Smooth muscle cell (in vitro differentiated cells): ENCODE data around the gene IKZF5. TPM values are rescaled to one million over a fixed set of nuclear protein-coding genes. Genes with fewer than 3 reads are reported as not detected.

Source experiments
- DNase-seq: peaks from one replicate; lab custom pipeline; 2025; ENCODE audit not compliant: unreplicated experiment; lab: John Stamatoyannopoulos, UW
- H2AFZ ChIP-seq: fragments of 200-600 bp; sonication (generic); 2 replicates; pipeline ENCODE4 v1.6.0; 2016; ENCODE audit warnings: antibody characterized with exemption, low read depth, mild to moderate bottlenecking
- H3F3A ChIP-seq: fragments of 200-600 bp; sonication (generic); 2 replicates; pipeline ENCODE4 v1.6.0; 2017; ENCODE audit warnings: antibody characterized with exemption, low read depth
- H3K27ac ChIP-seq: fragments of 200-600 bp; sonication (generic); 2 replicates; pipeline ENCODE4 v1.5.1; 2016; ENCODE audit warnings: low read depth, mild to moderate bottlenecking
- H3K27me3 ChIP-seq: fragments of 200-600 bp; sonication (generic); 2 replicates; pipeline ENCODE4 v1.6.1; 2016; ENCODE audit warnings: low read depth, mild to moderate bottlenecking
- H3K36me3 ChIP-seq: fragments of 200-600 bp; sonication (generic); 2 replicates; pipeline ENCODE4 v1.5.1; 2016; ENCODE audit warnings: low read depth
- H3K4me1 ChIP-seq: fragments of 200-600 bp; sonication (generic); 2 replicates; pipeline ENCODE4 v1.5.1; 2016; ENCODE audit warnings: low read depth
- H3K4me2 ChIP-seq: fragments of 200-600 bp; sonication (generic); 2 replicates; pipeline ENCODE4 v1.6.0; 2016; ENCODE audit warnings: mild to moderate bottlenecking
- H3K4me3 ChIP-seq: fragments of 200-600 bp; sonication (generic); 2 replicates; pipeline ENCODE4 v1.5.1; 2016; ENCODE audit warnings: mild to moderate bottlenecking
- H3K79me2 ChIP-seq: fragments of 200-600 bp; sonication (generic); 2 replicates; pipeline ENCODE4 v1.6.0; 2016; ENCODE audit warnings: low read depth, mild to moderate bottlenecking
- H3K9ac ChIP-seq: fragments of 200-600 bp; sonication (generic); 2 replicates; pipeline ENCODE4 v1.6.0; 2016; ENCODE audit warnings: low read depth
- H3K9me3 ChIP-seq: fragments of 200-600 bp; sonication (generic); replicated peaks from 2 replicates; pipeline ENCODE4 v1.5.1; 2016; ENCODE audit warnings: low read depth
- H4K20me1 ChIP-seq: fragments of 200-600 bp; sonication (generic); 2 replicates; pipeline ENCODE4 v1.6.0; 2016; ENCODE audit warnings: low read depth
- WGBS: methylation state at CpG from one replicate; pipeline ENCODE4 v1.1.7; 2016; ENCODE audit warnings: low lambda C conversion rate; 5-methylcytosine and 5-hydroxymethylcytosine counted together
- polyA plus RNA-seq: library from polyadenylated mRNA; unstranded; fragments of >200 nt; fragmentation: Nextera tagmentation; extraction: Ambion mirVana; gene quantifications from 2 replicates; pipeline ENCODE4 v1.2.1, GENCODE V29; 2016
- total RNA-seq: library from RNA; depleted of rRNA; stranded (reverse); fragments of >200 nt; gene quantifications from 2 replicates; pipeline ENCODE4 v1.2.3, GENCODE V29; 2014
- TF ChIP-seq, protein P1 (sequence below): fragments of 200-600 bp; sonication (generic); IDR thresholded peaks from 2 replicates; pipeline ENCODE4 v1.5.1; 2017; ENCODE audit warnings: borderline replicate concordance, mild to moderate bottlenecking, antibody characterized with exemption; ENCODE audit not compliant: insufficient read depth, poor library complexity, severe bottlenecking

IKZF5 gene
- total and polyA plus RNA-seq, 2 experiments from 2014 or later, result 5.6 to 6.6 TPM

DNA sequence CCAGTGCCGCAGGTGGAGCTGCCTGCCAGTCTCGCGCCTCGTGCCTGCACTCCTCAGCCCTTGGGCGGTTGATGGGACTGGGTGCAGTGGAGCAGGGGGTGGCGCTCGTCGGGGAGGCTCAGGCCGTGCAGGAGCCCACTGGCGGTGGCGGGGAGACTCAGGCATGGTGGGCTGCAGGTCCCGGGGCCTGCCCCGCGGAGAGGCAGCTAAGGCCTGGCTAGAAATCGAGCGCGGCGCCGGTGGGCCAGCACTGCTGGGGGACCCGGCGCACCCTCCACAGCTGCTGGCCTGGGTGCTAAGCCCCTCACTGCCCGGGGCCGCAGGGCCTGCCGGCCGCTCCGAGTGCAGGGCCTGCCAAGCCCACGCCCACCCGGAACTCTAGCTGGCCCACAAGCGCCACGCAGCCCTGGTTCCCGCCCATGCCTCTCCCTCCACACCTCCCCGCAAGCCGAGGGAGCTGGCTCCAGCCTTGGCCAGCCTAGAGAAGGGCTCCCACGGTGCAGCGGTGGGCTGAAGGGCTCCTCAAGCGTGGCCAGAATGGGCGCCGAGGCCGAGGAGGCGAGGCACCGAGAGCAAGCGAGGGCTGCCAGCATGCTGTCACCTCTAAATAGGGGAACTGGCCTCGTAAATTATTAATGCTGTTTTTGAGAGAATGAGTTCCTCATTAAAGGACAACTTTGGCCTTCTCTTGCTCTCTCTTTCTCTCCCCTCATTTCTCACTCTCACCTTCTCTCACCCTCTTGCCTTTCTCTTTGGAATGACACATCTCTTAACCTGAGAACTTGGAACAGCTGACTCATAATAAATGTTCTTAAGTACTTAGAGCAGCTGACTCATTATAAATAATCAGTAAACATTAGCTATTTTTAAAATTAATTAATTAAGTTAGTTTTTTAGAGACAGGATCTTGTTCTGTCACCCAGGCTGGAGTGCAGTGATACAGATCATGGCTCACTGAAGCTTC is 5.1 kb upstream of the IKZF5 start:
- DNase-seq, result no peak
- no peak overlapping the region for H3K4me2 ChIP-seq
- no peaks in the 10 kb centered on the region for H3K27me3 ChIP-seq
- no peak overlapping the region for H3K9ac ChIP-seq
- no peak overlapping the region for H3K27ac ChIP-seq
- no peaks in the 10 kb centered on the region for H3K36me3 ChIP-seq
- WGBS, result 98% methylated on average over 41 of the region's 43 CpGs
- H2AFZ ChIP-seq, result no peak overlapping the region
- no peaks in the 10 kb centered on the region for H4K20me1 ChIP-seq
- TF ChIP-seq, protein P1, sequence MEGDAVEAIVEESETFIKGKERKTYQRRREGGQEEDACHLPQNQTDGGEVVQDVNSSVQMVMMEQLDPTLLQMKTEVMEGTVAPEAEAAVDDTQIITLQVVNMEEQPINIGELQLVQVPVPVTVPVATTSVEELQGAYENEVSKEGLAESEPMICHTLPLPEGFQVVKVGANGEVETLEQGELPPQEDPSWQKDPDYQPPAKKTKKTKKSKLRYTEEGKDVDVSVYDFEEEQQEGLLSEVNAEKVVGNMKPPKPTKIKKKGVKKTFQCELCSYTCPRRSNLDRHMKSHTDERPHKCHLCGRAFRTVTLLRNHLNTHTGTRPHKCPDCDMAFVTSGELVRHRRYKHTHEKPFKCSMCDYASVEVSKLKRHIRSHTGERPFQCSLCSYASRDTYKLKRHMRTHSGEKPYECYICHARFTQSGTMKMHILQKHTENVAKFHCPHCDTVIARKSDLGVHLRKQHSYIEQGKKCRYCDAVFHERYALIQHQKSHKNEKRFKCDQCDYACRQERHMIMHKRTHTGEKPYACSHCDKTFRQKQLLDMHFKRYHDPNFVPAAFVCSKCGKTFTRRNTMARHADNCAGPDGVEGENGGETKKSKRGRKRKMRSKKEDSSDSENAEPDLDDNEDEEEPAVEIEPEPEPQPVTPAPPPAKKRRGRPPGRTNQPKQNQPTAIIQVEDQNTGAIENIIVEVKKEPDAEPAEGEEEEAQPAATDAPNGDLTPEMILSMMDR, result no peak
- no peaks in the 10 kb centered on the region for H3K9me3 ChIP-seq
- H3K79me2 ChIP-seq, result no peaks in the 10 kb centered on the region
- H3K4me1 ChIP-seq, result no peaks in the 10 kb centered on the region
- no peaks in the 10 kb centered on the region for H3F3A ChIP-seq
- no peak overlapping the region for H3K4me3 ChIP-seq

DNA sequence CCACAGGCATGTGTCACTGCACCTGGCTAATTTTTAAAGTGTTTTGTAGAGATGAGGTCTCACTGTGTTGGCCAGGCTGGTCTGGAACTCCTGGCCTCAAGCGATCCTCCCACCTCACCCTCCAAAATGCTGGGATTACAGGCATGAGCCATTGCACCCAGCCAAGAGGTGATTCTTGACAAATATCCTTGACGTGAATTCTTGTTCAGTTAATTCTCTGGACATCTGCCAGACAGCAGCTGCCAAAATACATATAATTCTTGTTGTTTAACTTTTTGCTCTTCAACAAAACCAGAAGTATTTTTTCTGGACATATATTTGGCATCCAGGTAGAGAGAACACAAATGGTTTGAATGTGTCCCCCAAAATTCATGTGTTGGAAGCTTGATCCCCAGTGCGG is 3.4 kb upstream of the IKZF5 start:
- peaks cover 8% of the 10 kb centered on the region for H3K4me1 ChIP-seq
- H3K27me3 ChIP-seq, result no peaks in the 10 kb centered on the region
- peaks cover 14% of the 10 kb centered on the region for H3K79me2 ChIP-seq
- H3K9ac ChIP-seq, result no peak overlapping the region
- H3K4me3 ChIP-seq, result no peak overlapping the region
- no peaks in the 10 kb centered on the region for H3K9me3 ChIP-seq
- 95% methylated on average over 3 of the region's 3 CpGs for WGBS
- H3K36me3 ChIP-seq, result no peaks in the 10 kb centered on the region
- no peak overlapping the region for H3K4me2 ChIP-seq
- no peaks in the 10 kb centered on the region for H3F3A ChIP-seq
- DNase-seq, result no peak
- H2AFZ ChIP-seq, result no peak overlapping the region
- H4K20me1 ChIP-seq, result peaks cover 5% of the 10 kb centered on the region
- no peak overlapping the region for H3K27ac ChIP-seq
- TF ChIP-seq, protein P1, result no peak

DNA sequence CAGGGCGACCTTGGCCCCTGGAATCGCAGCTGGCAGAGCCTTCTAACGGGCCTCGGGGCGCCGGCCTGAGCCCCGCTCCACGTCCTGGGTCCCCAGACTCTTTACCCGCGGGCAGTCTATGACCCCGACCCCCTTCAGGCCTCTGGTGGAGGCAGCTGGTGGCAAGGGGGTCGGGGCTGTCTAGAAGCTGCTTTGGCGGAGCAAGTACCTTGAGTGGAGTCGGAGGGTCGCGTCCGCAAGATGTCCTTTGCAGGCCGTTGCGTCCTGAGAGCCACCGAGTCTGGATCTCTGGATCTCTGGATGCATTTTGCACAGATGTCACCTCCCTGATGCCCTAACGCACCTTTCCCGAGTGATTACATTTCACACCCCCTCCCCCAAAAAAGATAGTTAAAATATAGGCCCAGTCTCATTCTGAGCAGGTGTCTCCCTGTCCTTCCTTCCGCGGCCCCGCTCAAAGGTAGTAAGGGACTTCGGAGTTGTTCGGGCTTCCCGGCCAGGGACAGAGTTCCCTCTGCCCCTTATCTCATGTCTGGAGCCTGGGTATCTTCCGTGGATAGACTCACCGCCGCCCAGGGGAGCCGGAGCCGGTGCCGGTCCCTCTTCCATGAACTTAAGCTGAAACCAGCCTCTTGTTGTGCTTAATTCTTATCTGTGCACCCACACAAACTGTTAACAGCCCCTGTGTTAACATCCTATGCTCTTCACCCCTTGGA is 668 bp upstream of the IKZF5 start:
- Histone ChIP-seq H3K9ac (peak overlapping the region; percentile 55), H3K36me3 (no peaks in the 10 kb centered on the region), H3K4me3 (peak overlapping the region; percentile 92), H4K20me1 (peaks cover 32% of the 10 kb centered on the region), H3K4me2 (peak overlapping the region; percentile 95), H3K4me1 (peaks cover 8% of the 10 kb centered on the region), H3F3A (no peaks in the 10 kb centered on the region), H3K9me3 (no peaks in the 10 kb centered on the region), H3K79me2 (peaks cover 41% of the 10 kb centered on the region), H3K27ac (no peak overlapping the region), H2AFZ (peak overlapping the region; percentile 95), H3K27me3 (no peaks in the 10 kb centered on the region)
- TF ChIP-seq, protein P1, result no peak
- no peak for DNase-seq
- 2% methylated on average over 34 of the region's 34 CpGs for WGBS
